Glomerular visceral epithelial cell (primary cell): ENCODE data around the gene USP6NL.

Experiments used
- DNase-seq: peaks from one replicate; pipeline ENCODE4 v3.0.0-alpha.2; 2016; ENCODE audit errors: extremely low spot score

USP6NL gene

DNA sequence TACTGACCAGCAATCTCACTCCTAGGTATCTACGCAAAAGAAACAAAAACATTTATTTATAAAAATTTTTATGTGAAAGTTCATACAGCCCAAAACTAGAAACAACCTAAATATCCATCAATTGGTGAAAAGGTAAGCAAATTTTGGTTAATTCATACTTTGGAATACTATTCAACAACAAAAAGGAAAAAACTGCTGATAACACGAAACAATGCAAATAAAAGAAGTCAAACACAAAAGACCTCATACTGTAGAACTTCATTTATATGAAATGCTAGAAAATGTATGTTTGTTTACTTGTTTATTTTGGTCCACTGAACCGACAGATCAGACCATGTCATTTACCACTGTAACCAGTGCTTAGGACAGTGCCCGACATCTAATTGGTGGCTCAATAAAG lies 60.3 kb downstream of the USP6NL start:
- no peak for DNase-seq

DNA sequence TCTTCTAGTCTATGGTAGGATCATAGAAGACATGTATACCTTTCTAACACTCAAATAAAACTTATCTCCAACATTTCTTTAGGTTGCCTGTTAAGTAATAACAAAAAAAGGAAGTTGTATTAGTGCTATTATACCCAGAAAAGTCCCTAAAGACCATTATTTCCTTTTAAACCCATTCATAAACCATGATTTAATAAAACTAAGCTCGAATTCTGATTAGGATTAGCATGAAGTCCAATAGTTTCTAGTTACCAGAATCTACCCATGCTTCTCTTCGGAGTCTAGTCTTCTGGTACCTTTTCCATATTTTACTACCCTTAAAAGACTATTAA lies 62.7 kb downstream of the USP6NL start:
- DNase-seq: no peak

DNA sequence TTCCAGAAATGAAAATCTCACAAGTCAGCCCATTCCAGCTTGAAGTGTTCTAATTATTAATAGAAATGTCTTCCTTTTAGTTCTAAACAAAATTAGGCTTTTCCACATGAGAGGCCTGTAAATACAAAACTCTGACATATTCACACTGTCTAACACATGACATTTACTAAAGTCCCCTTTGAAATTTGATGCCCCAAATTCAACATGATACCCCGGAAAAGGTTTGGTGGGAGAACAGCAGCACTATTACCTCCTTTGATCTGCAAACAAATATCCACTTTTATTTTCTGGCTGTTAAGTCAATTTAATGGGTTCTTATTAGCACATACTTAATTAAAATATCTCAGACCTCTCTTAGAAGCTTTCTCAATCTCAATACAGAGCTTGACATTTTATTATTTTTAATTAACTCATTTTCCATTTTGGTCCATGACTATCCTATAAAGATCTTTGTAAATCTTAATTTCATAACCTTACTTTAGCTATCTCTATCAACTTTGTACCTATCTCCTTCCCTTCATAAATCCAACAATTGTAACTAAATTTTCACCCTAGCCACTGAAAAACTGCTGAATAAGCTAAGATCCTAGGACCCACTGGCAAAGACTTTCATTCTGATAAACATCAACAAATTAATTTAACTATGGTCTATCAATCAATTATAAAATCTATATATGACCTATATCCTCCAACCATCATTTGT lies 63.2 kb downstream of the USP6NL start:
- no peak for DNase-seq

DNA sequence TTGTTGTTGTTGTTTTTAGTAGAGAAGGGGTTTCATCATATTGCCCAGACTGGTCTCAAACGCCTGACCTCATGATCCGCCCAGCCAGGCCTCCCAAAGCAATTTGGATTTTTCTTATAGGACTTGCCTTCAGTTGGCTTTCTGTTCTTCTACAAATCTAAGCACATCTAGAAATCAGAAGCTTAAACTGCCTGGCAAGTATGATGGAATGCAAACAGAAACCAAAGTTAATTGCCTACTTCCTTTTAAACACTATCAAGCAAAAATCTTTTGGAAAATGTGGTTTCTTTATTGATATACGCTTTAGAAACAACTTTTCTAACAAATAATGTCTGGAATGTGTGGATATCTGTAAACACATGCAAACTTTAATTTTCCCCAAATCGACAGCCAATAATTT lies 64.9 kb downstream of the USP6NL start:
- DNase-seq: no peak

DNA sequence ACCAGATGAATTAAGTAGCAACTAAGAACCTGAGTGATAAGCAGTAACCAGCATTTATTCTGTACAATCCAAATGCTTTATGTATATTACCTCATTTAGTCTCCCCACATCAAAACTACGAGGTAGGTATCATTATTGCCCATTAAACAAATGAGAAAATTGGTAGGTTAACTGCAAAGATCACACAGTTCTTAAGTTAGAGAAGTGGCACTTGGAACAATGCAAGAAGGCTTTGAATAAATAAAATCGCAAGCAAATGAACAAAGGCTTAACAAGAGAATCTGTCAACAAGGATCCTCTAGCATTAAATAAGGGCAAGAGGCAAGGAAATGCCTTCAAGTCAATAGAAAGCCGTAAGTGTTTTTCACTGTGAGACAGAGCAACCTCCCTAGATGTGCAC lies 70.2 kb downstream of the USP6NL start:
- no peak for DNase-seq

DNA sequence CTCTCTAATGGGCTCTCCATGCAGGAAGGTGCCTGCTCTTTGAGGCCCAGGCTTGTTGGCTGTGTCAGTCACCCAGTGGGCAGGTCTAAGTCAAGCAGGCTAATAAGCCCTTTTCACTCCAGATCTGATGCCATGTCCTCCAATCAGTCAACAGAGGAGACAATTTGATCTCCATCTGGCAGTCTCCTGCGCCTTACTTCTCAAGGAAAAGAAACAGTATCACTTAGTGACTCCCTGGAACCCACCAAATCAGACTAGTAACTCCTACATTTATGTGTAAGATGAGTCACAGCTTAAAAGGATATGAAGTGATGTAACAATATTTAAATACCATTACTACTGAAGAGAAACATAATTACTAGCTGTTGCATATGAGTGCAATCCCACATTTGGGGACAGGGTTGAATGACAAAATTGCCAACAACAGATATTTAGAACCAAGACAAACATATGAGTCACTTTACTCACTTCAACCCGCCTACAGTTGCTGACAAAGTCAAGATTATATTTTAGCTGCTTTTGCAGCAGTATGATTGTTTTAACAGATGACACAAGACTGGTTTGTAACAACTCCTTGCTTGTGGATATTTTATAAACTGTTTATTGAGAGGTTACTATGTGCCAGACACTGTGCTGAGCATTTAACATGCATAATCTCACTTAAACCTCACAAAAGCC lies 72.1 kb downstream of the USP6NL start:
- DNase-seq: no peak

DNA sequence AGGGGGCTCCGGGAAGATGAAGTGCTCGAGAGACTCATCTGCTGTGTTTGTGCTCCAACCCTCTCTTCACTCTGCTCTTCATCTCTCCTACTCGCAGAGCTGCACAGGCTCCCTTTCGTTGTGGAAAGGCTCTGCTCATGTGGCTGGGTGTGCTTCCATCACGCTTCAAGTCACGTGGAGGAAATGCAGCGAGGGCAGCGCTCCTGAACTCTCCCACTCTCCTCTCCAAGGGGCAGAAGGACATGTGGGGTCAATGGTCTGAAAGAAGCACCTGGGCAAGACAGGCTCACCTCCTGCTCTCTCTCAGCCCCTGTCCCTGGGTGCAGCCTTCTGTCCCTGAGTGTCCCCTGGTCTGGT lies 72.6 kb downstream of the USP6NL start:
- DNase-seq: no peak

DNA sequence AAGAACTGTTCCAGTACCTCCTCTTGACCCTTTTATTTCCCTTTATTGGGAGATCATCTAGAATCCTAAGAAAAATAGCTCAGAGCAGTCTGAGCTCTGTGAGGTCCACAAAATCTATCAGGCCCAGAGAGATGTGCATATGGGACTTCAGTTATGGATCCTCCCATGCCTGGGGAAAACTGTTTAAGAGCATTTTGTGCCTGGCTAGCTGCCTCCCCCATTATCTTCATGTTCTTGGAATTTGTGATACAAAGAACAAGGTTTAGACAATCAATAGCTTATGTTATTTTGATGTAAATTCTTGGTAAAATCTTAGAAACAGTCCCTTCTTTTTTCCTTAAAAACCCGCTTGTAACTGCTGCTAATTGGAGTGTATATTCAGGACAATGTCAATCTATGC lies 75.2 kb downstream of the USP6NL start:
- DNase-seq: no peak

DNA sequence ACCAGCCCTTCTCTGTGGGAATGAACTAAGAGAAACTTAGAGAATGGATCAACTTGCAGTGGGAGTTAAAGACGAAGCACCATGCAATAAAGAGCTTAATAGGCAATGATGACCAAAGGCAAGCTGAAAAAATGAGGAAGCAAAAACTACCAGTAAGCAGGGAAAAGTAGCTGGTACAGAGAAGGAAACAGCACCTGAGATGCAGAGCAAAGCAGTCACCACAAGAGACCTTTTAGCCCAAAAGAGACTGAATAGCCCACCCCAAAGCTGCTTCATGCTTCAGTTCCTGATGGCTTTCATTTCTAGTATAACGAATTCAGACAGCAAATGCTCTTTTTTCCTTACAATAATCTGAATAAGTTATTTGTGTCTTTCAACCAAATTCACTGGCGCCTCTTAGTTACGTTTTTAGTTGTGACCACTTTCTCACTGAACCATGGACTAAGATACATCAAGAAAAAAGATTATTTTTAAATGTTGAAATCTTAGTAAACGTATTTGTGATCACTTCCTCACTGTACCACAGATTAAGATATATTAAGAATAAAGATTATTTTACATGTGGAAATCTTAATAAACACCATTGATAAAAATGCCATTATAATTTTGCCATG lies 76.0 kb downstream of the USP6NL start:
- DNase-seq: no peak

DNA sequence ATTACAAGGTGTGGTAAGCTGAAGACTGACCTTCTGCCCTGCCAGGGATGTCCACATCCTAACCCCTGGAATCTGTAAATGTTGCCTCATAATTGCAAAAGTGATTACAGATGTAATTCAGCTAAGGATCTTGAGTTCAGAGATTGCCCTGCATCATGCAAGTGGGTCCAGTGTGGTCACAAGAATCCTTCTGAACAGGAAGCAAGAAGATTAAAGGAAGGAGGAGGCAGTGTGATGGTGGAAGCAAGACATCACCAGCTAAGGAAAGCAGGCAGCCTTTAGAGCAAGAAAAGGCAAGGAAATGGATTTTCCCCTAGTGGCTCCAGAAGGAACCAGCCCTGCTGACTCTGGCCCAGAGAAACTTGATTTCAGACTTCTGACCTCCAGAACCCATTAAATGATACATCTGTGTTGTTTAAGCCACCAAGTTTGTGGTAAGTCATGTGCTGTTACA lies 78.1 kb downstream of the USP6NL start:
- no peak for DNase-seq

DNA sequence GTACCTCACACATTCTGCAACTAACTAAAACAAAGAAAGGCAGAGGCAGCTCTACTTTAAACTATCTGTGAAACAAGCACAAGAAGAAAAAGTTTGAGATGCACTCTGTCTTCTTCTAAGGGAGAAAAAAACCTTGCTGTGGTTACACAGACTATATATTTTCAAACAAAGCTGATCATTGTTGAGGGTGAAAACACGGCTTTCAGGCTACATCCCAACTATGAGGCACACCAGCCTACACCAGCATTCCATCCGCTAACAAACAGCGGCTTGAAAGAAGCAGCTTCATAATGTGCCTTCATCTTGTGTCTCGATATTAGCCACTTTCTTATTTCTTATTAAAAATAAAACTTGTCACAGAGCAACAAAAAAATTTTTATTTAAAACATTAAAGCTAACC lies 79.1 kb downstream of the USP6NL start:
- no peak for DNase-seq

DNA sequence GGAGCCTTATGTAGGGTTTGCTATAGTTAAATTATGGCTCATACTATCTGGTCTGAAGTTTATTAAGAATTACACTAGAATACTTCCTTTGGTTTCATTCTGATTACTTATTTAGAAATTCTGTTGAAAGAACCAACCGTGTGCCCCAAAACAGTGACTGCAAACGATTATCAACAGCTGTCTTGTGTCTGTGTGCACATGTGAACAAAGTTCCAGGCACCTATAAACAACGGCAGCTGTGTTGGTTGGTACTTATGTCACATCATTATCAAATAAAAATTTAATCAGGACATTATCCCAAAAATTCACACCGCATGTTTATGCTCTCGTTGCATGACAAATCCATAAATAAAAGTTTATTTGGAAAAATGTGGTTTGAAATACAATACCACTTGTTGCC lies 80.6 kb downstream of the USP6NL start:
- DNase-seq: no peak

DNA sequence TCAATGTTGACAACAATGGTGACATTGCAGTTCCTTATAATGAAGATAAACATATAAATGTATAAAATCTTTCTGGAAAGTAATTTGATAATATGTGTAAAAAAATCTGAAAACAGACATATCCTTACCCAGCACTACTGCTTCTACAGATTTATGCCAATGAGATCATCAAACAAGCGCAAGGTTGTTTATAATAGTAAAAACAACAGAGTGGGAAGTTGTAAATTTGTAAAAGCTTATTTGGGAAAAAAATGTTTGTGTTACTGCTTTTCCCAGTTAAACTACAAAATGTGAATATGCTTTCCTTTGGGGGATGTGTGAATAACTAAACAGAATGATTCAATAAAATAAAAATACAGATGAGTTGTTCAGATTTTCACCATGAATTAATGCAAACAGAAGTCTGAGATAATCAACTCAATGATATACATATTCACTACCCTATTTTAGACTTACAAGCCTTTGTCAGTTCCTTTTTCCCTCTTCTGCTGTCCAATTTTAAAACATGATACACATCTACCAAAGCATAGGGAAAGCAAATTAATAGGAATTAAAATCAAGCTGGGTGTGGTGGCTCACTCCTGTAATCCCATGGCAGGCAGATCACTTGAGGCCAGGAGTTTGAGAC lies 82.1 kb downstream of the USP6NL start:
- DNase-seq: no peak

DNA sequence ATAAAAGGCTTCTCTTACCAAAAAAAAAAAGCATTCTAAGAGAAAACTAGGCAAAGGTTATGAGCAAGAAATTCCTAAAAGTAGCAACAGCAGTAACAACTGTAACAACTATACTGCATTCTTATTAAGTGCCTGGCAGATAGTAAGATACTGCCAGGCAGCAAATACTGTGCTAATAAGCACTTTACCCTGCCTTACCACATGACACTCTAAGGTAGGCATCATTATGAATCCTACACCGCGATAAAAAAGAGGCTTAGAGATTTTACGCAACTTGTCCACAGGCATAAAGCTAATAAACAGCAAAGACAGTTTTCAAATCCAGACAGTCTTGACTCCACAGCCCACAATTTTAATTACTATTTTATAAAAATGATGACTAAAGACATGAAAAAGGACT lies 83.2 kb downstream of the USP6NL start:
- no peak for DNase-seq

DNA sequence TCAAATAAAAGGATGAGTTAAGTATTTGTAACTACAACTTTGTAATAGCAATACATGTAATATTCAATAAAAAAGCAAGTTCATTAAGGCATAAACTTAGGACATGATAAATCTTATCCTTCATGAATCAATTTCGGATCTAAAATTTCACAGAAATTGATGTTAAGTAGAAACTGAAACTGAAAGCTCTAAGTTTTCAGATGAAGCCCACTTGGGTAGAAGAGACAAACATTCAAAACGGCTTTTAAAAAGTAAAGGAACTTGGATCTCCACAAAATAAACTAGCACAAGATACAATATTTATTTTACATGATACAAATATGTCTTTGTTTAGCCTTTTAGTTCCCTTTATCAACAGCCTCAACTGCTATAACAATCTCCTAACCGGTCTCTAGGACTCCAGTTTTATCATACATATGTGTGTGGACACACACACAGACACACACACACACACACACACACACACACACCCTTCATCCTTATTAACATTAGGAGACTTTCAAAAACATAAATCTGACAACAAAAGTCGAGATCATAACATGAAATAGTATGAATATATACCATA lies 83.7 kb downstream of the USP6NL start:
- DNase-seq: no peak

DNA sequence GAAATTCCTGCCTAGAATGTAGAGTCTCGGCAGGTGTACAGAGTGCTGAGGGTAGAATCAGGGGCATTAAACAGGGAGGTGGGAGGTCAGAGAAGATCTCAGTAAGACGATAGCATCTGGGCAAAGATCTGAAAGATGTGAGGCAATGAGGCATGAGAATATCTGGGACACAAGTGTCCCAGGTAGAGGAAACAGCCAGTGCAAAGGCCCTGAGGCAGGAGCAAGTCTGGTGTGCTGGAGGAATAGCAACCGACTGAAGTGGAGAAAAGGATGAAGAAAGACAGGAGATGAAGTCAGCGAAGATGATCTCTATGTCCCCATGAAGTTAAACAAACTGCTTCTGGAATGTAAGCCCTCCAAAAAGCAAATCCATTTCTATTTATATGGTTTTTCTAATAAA lies 84.4 kb downstream of the USP6NL start:
- DNase-seq: no peak

DNA sequence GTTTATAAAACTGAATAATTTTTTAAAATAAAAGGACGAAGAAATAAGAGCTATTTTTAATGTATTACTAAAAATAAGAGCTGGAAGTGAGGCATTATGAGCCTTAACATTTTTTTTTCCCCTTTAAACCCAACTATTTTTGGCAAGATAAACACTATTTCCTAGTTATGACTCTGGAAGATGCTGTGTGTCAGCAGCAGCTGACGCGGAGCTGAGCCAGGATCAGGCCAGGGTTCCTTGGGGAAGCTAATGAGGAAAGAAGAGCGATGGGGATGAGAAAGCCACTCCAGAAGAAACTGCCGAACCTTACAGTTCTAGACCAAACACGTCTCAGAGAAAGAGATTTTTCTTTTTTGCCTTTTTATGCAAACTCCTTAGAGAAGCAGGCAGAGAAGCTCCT lies 85.9 kb downstream of the USP6NL start:
- no peak for DNase-seq

DNA sequence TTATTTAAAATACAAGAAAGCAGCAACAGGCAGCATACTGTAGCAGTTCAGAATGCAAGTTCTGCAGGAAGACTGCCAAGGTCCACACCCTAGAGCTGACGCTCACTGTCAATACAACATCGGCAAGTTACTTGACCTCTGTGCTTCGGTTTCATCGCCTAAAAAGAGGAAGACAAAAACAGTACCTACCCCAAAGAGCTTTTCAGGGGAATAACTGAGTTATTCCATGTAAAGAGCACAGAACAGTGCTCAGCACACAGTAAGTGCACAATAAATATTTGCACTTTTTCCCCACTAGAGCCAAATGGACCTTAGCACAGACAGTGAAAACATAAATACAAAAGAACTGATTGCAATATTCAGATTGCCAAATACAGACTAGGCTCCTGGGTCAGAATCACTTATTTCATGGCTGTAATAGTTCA lies 88.6 kb downstream of the USP6NL start:
- no peak for DNase-seq

DNA sequence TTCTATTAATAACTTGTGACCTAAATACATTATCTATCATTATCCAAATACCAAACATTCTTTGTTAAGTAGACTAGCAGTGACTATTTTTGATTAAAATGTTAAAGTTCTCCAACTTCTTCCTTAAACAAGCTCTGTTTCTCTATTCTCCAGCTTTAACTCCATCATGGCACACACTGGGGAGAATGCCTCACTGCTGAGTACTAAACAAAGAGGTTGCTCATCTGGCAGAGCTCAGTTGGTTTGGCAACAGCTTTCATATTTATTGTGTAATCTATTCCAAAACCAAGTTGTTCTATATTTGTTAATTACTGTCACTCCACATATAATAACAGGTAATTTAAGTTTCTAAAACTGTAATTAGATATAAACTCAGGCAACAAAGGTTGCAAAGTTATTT lies 89.6 kb downstream of the USP6NL start:
- DNase-seq: no peak

DNA sequence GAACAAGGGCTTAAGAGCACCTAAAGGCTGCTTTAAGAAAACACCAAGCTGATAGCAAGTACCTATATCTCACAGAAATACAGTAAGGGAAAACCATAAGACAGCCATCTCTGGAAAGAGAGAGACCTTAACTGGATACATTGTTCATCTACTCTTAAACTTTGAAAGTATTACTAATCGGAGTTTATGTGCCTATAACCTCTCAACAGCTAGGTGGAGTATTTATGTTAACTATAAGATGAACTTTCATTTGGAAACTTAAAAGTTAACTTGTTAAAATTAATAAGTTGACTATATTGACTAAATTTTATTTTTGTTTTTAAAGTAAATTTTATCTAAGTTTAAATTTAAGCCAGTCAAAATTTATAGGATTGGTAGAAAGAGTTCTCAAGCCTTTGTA lies 90.6 kb downstream of the USP6NL start:
- no peak for DNase-seq

DNA sequence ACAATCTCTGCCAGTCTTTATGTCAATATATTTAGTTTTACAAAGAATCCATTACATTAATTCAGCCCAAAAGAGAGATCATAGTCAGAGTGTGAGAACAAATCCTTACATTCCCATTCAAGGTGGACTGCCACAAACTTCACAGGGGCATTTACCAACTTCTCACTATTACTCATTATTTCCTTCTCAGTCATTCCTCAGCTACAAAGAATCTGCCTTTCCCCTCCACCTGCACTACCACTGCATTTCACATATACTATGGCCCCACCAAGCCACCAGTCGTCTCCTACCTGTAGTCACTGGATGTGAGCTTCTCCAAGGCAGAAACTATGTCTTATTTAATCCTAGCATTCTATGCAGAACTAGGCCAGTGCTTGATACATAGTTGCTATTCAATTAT lies 94.3 kb downstream of the USP6NL start:
- no peak for DNase-seq

DNA sequence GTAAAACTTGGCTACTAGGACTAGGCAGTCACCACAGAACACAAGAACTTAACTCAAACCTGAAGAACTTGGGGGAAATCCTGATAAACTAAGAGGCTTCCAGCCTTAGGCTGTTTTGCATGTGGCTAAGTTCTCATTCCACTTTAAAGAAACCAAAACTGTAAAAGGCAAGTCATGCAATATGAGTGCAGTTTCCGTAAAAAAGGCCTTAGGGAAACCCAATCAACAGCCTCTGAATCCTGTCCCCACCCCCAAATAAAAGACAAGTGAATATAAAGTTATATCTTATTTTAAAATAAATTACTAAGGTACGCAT lies 95.1 kb downstream of the USP6NL start:
- DNase-seq: no peak
